GM19238 (cell line): ENCODE data around the gene MRPL47.

Experiments used
- DNase-seq: peaks from one replicate; pipeline ENCODE4 v3.0.0; 2011; ENCODE audit warnings: low spot score; ENCODE audit not compliant: insufficient read length

The MRPL47 gene

GRCh38 chr3:179591313-179591712 lies 13.1 kb downstream of the MRPL47 start:
- DNase-seq = no peak

GRCh38 chr3:179590669-179591068 lies 13.8 kb downstream of the MRPL47 start:
- DNase-seq = no peak

GRCh38 chr3:179589143-179589542 lies 15.3 kb downstream of the MRPL47 start:
- no peak for DNase-seq

- no peak for DNase-seq
Observed at GRCh38 chr3:179580992-179581391, 23.4 kb downstream of the MRPL47 start.

GRCh38 chr3:179565496-179565895 lies 38.9 kb downstream of the MRPL47 start:
- no peak for DNase-seq

- DNase-seq = peak; percentile 49
Observed at GRCh38 chr3:179563271-179563783, 41.1 kb downstream of the MRPL47 start.

GRCh38 chr3:179562591-179563270 lies 41.7 kb downstream of the MRPL47 start, which contains the start of gene ACTL6A:
Gene ACTL6A (plus strand): TSS chr3:179562926. CDS start chr3:179563093, 167 bp downstream.
- DNase-seq = peak; percentile 93

- no peak for DNase-seq
Observed at GRCh38 chr3:179560791-179561190, 43.6 kb downstream of the MRPL47 start.

- no peak for DNase-seq
Observed at GRCh38 chr3:179558742-179559364, 45.6 kb downstream of the MRPL47 start.

GRCh38 chr3:179551349-179552105 lies 52.9 kb downstream of the MRPL47 start:
- no peak for DNase-seq

GRCh38 chr3:179546814-179547241 lies 57.6 kb downstream of the MRPL47 start:
- DNase-seq = no peak

GRCh38 chr3:179544981-179545645 lies 59.3 kb downstream of the MRPL47 start:
- no peak for DNase-seq

- DNase-seq = no peak
Observed at GRCh38 chr3:179542375-179542774, 62.1 kb downstream of the MRPL47 start.

- no peak for DNase-seq
Observed at GRCh38 chr3:179541596-179541995, 62.8 kb downstream of the MRPL47 start.

- no peak for DNase-seq
Observed at GRCh38 chr3:179541094-179541493, 63.3 kb downstream of the MRPL47 start.
